HG03097 (cell line): ENCODE data around the gene ZNF124.
"Not testable (repeated sequence)": the region's sequence is repeated elsewhere in the genome, so short reads cannot be mapped to it uniquely, and the experiment has no call there.

Experiments
- ATAC-seq: cut with Tn5 transposase; IDR thresholded peaks from one replicate; pipeline ENCODE4 v1.9.1; 2021; ENCODE audit not compliant: unreplicated experiment, low FRiP score

Gene ZNF124

GRCh38 chr1:247173431-247173830 lies 1.6 kb upstream of the ZNF124 start:
- no peak for ATAC-seq

GRCh38 chr1:247172996-247173395 lies 1.2 kb upstream of the ZNF124 start:
- ATAC-seq: no peak

DNA sequence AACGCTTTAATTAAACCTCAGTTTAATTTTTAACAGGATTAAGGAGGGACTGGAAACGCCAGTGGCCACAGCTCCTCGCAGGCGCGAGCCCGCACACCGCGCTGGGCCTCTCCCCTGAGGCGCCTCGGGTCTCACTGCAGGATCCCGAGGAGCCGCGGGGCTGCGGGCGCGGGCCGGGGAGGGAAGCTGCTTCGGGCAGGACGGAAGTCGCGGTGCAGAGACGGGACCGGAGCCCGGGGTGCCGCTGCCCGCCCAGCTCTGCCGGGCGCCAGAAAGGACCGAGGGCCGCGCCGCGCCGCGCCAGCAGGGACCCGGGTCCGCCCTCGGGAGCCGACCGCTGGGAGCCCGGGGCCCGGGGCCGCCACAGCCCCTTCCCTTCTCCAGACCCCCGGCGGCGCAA lies 377 bp downstream of the ZNF124 start:
- peak; percentile 28 for ATAC-seq

- no peak for ATAC-seq
Observed at GRCh38 chr1:247165674-247166073, 6.1 kb downstream of the ZNF124 start.

DNA sequence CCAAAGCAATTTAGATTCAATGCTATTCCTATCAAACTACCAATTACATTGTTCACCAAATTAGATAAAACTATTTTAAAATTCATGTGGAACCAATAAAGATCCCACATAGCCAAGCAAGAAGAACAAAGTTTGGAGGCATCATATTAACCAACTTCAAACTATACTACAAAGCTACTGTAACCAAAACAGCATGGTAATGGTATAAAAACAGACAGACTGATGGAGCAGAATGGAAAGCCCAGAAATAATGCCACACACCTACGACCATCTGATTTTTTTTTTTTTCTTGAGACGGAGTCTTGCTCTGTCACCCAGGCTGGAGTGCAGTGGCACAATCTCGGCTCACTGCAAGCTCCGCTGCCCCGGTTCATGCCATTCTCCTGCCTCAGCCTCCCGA lies 7.1 kb downstream of the ZNF124 start:
- no peak for ATAC-seq

DNA sequence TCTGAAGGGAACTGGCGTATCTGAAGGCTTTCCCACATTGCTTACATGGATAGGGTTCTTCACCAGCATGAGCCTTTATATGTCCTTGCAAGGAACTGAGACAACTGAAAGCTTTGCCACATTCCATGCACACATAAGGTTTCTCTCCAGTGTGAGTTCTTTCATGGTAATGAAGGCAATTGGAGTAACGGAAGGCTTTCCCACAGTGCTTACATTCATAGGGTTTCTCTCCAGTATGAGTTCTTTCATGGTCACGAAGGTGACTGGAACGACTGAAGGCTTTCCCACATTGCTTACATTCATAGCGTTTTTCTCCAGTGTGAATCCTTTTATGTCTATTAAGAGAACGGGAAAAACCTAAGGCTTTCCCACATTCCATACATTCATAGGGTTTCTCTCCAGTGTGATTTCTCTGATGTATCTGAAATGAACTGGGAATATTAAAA lies 15.0 kb downstream of the ZNF124 start:
- no peak for ATAC-seq

DNA sequence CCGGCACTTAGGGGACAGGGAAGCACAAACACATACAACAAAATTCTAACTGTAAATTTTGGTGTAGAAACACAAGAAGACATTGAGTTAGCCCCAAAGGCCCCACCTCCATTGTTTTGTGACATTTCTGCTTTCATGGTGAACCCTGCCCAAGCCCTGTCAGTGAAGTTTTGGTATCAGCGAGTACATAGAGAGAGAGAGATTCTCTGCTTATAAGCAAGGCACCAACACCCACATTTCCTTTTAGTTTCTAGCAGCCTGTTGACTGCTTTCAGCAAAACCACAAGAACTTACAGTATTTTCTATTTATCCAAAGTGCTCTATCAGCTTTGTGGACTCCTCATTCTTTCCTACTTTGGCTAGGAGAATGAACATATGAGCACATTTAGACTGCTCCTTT lies 24.0 kb downstream of the ZNF124 start:
- no peak for ATAC-seq

DNA sequence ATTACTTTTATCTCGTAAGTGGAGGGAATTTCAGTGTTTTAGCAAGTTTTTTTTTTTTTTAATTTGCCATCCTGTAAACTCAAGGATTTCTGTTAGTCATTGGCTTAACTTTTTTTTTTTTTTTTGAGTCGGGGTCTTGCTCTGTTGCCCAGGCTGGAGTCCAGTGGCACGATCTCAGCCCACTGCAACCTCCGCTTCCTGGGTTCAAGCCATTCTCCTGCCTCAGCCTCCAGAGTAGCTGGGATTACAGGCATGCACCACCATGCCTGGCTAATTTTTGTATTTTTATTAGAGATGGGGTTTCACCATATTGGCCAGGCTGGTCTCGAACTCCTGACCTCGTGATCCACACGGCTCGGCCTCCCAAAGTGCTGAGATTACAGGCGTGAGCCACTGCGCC lies 24.7 kb downstream of the ZNF124 start:
- ATAC-seq: not testable (repeated sequence)

DNA sequence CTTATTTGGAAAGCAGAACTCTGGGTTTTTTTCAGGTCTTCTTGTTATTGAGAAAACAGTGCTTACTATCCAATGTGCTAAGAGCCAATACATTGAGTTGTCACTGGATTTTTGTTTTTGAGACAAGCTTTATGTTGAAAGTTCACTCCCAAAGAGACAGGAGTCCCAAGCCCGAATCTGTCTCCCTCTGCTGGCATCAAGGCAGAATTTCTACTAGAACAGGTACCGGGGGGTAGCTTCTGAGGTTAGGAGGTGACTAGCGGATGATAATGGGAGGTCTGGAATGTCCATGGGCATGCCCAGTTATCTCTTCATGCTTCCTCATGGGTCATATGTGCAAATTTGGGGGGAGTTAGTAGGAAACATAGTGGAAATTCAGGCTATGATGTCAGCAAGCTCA lies 25.1 kb downstream of the ZNF124 start:
- ATAC-seq: no peak

GRCh38 chr1:247145279-247145678 lies 26.5 kb downstream of the ZNF124 start:
- ATAC-seq: no peak

- ATAC-seq: not testable (repeated sequence)
Observed at GRCh38 chr1:247139557-247139956, 32.3 kb downstream of the ZNF124 start.

DNA sequence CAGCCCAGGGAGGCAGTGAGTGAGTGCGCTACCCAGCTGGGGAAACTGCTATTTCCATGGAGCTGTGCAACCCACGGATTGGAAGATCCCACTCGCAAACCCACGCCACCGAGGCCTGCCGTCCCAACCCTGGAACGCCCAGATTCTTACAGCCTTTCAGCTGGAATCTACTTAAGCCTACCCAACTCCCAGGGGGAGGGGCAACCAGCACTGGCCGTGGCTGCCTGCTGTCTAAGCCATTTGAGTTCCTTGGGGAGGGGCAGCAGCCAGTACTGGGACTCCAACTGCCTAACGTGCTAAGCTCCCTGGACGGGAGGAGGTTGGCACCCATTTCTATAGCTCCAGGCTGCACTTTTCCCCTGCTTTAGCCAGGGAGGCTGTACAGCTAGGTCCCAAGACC lies 40.6 kb downstream of the ZNF124 start:
- no peak for ATAC-seq

GRCh38 chr1:247127519-247128282 lies 44.1 kb downstream of the ZNF124 start:
- not testable (repeated sequence) for ATAC-seq

- ATAC-seq: peak; percentile 42
Observed at GRCh38 chr1:247126601-247127000, 45.2 kb downstream of the ZNF124 start.

DNA sequence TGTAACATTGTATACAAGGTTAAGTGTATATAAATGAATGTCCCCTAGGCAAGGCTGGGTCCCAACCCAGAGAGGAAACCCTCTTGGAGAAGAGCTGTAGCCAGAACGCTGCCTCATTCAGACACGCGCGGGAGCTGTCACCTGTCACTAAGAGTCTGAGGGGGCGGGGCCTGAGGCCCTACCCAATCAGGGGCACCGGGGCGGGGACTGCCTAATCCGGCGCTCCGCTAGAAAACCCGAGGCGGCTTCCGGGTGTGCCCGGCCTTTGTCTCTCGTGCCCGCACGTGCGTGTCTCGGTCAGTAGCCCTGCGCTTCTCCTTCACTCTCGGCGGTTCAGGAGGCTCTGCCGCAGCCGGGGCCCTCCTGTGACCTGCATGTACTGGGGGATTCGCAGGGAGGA lies 45.7 kb downstream of the ZNF124 start:
- peak; percentile 98 for ATAC-seq

DNA sequence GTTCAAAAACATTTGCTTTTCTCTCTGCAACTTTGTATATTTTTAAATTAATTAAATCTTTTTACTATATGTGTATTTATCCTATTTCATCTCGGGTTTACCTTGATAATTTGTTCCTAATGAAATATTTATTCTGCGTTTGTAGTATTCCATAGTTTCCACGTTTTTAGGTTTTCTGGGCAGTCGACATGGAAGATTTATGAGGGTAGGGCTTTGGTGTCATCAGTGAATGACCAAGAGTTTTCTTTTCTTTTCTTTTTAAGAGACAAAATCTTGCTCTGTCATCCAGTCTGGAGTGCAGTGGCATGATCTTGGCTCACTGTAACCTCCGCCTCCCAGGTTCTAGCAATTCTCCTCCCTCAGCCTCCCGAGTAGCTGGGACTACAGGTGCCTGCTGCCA lies 50.4 kb downstream of the ZNF124 start:
- ATAC-seq: no peak

- ATAC-seq: not testable (repeated sequence)
Observed at GRCh38 chr1:247120408-247120668, 51.5 kb downstream of the ZNF124 start.

DNA sequence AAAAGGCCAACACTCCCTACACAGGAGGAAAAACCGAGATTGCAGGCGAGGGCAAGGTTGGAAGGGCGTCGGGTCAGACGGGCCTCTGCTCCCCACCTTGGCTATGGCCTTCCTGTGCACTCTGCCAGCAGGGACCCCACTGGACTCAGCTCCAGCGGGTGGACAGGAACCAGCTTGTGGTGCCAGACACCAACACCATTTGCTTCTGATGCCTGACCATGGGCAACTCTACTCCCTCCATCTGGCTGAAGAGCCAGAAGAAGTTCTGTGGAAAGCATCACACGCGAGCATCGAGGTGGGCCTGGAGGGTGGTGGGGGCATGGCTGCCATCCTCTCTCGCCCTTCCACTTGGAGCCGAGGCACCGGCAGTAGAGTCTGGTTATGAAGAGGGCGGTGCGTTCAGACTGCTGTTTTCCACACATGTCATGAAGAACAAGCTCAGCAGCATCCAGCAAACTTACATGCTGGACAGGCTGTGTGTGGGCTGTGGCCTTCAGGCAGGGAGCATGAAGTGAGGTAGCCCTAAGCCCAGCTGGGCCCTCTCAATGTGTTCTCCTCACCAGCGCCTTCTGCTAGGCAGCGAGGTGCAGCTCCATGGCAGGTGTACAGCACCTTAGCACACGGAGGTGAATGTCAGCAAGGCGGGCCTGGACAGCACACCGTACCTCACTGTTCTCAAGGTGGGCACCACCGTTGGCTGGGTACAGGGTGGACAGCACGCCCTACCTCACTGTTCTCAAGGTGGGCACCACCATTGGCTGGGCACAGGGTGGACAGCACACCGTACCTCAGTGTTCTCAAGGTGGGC lies 52.0 kb downstream of the ZNF124 start:
- no peak for ATAC-seq

GRCh38 chr1:247118946-247119446 lies 52.8 kb downstream of the ZNF124 start:
- ATAC-seq: no peak

GRCh38 chr1:247115545-247115944 lies 56.3 kb downstream of the ZNF124 start:
- ATAC-seq: no peak

- ATAC-seq: no peak
Observed at GRCh38 chr1:247115141-247115510, 56.7 kb downstream of the ZNF124 start.
